HG03520 (cell line): Measurements from ENCODE around the gene RASAL1.

Experiments
- ATAC-seq: cut with Tn5 transposase; IDR thresholded peaks from one replicate; pipeline ENCODE4 v1.9.1; 2021; ENCODE audit warnings: mild to moderate bottlenecking, moderate library complexity; ENCODE audit not compliant: unreplicated experiment

RASAL1 gene

GRCh38 chr12:113162102-113163029, 26.8 kb upstream of the RASAL1 start:
- no peak for ATAC-seq

GRCh38 chr12:113161415-113162016, 26.0 kb upstream of the RASAL1 start:
- ATAC-seq: no peak

GRCh38 chr12:113159937-113160336, 24.4 kb upstream of the RASAL1 start:
- no peak for ATAC-seq

- ATAC-seq: no peak
These were observed 23.1 kb upstream of the RASAL1 start for GRCh38 chr12:113158439-113159203.

- no peak for ATAC-seq
These were observed 21.8 kb upstream of the RASAL1 start for GRCh38 chr12:113157218-113157859.

GRCh38 chr12:113155646-113156045, 20.1 kb upstream of the RASAL1 start:
- ATAC-seq: no peak

GRCh38 chr12:113155060-113155459, 19.5 kb upstream of the RASAL1 start:
- ATAC-seq: no peak

- ATAC-seq: no peak
These were observed 18.9 kb upstream of the RASAL1 start for GRCh38 chr12:113154351-113154973.

GRCh38 chr12:113152835-113153814, 17.6 kb upstream of the RASAL1 start:
- no peak for ATAC-seq

- no peak for ATAC-seq
These were observed 16.8 kb upstream of the RASAL1 start for GRCh38 chr12:113152196-113152834.

- ATAC-seq: no peak
These were observed 16.1 kb upstream of the RASAL1 start for GRCh38 chr12:113151655-113152054.

- no peak for ATAC-seq
These were observed 14.0 kb upstream of the RASAL1 start, which contains the start of gene CFAP73 for GRCh38 chr12:113149361-113150150. TSS of gene CFAP73 (plus strand) at chr12:113149724. CDS start at chr12:113149858, 134 bp downstream.

GRCh38 chr12:113146999-113147398, 11.4 kb upstream of the RASAL1 start:
- ATAC-seq: no peak

- ATAC-seq: no peak
These were observed 10.4 kb upstream of the RASAL1 start for GRCh38 chr12:113145720-113146551.

- no peak for ATAC-seq
These were observed 9.2 kb upstream of the RASAL1 start for GRCh38 chr12:113144806-113145205.

GRCh38 chr12:113143959-113144358, 8.4 kb upstream of the RASAL1 start:
- ATAC-seq: no peak

- ATAC-seq: no peak
These were observed 7.3 kb upstream of the RASAL1 start for GRCh38 chr12:113142886-113143332.
